ENCODE data around the gene CCT2.

- TF ChIP-seq, protein P1, sequence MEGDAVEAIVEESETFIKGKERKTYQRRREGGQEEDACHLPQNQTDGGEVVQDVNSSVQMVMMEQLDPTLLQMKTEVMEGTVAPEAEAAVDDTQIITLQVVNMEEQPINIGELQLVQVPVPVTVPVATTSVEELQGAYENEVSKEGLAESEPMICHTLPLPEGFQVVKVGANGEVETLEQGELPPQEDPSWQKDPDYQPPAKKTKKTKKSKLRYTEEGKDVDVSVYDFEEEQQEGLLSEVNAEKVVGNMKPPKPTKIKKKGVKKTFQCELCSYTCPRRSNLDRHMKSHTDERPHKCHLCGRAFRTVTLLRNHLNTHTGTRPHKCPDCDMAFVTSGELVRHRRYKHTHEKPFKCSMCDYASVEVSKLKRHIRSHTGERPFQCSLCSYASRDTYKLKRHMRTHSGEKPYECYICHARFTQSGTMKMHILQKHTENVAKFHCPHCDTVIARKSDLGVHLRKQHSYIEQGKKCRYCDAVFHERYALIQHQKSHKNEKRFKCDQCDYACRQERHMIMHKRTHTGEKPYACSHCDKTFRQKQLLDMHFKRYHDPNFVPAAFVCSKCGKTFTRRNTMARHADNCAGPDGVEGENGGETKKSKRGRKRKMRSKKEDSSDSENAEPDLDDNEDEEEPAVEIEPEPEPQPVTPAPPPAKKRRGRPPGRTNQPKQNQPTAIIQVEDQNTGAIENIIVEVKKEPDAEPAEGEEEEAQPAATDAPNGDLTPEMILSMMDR (conservative IDR thresholded peaks at IDR 0.05 in 1 of 2, IDR thresholded peaks at IDR 0.05 in 1 of 2; ENCODE audit: extremely low read depth in 1 of 2, insufficient read depth in 1 of 2, low read depth in 1 of 2, low read length in 2 of 2): no peak
- TF ChIP-seq EZH2 (IDR thresholded peaks at IDR 0.05; ENCODE audit: borderline replicate concordance, low read length): no peak
These were observed 13.0 kb downstream of the CCT2 start for GRCh38 chr12:69598174-69598753.

Data from mammary epithelial cell (primary cell).